GM23338 (cell line): Measurements from ENCODE around the gene ZNF71.

Source experiments
- CREB1 ChIP-seq: fragments of 250-450 bp; sonication (Bioruptor Pico); IDR thresholded peaks from 2 replicates; pipeline ENCODE4 v1.5.0; 2020; ENCODE audit warnings: low read depth, mild to moderate bottlenecking, moderate library complexity
- EZH2 ChIP-seq: fragments of 200-600 bp; sonication (generic); IDR thresholded peaks from one replicate; pipeline ENCODE4 v1.8.0; 2017; ENCODE audit warnings: antibody characterized with exemption, mild to moderate bottlenecking, low read depth; ENCODE audit not compliant: unreplicated experiment
- EZH2phosphoT487 ChIP-seq: fragments of 200-600 bp; sonication (generic); IDR thresholded peaks from one replicate; pipeline ENCODE4 v1.8.1; 2018; ENCODE audit warnings: antibody characterized with exemption; ENCODE audit not compliant: unreplicated experiment
- JUNB ChIP-seq: IDR thresholded peaks from one replicate; pipeline ENCODE4 v1.6.1; 2016; ENCODE audit warnings: antibody characterized with exemption; ENCODE audit not compliant: unreplicated experiment
- NANOG ChIP-seq: IDR thresholded peaks from 2 replicates; pipeline ENCODE4 v1.6.1; 2016; ENCODE audit warnings: antibody characterized with exemption, borderline replicate concordance
- POLR2AphosphoS5 ChIP-seq: IDR thresholded peaks from 2 replicates; pipeline ENCODE4 v1.6.1; 2016; ENCODE audit warnings: antibody characterized with exemption, low read depth
- STAT1 ChIP-seq: IDR thresholded peaks from one replicate; pipeline ENCODE4 v1.6.1; 2016; ENCODE audit warnings: antibody characterized with exemption; ENCODE audit not compliant: unreplicated experiment
- ZNF114 ChIP-seq: fragments of 250-450 bp; sonication (Bioruptor Pico); IDR thresholded peaks from 2 replicates; pipeline ENCODE4 v1.5.0; 2020; ENCODE audit warnings: mild to moderate bottlenecking, moderate library complexity
- ZNF331 ChIP-seq: fragments of 250-450 bp; sonication (Bioruptor Pico); IDR thresholded peaks from 2 replicates; pipeline ENCODE4 v1.5.0; 2020; ENCODE audit warnings: low read depth, mild to moderate bottlenecking, moderate library complexity
- TF ChIP-seq, protein P1 (sequence below), 2 experiments: fragments of 200-600 bp in 1 of 2; sonication (generic) in 1 of 2; conservative IDR thresholded peaks; 2 replicates each; pipeline versions ENCODE4 v1.5.1 to v1.6.1; 2016 to 2017; ENCODE audit warnings: antibody characterized with exemption in 2 of 2, low read depth in 2 of 2, mild to moderate bottlenecking in 2 of 2, moderate library complexity in 1 of 2
- TF ChIP-seq, protein P2 (sequence below): IDR thresholded peaks from one replicate; pipeline ENCODE4 v1.6.1; 2018; ENCODE audit warnings: antibody characterized with exemption; ENCODE audit not compliant: unreplicated experiment
- TF ChIP-seq, protein P3 (sequence below): IDR thresholded peaks from 2 replicates; pipeline ENCODE4 v1.6.1; 2016; ENCODE audit warnings: antibody characterized with exemption
- TF ChIP-seq, protein P4 (sequence below): fragments of 250-450 bp; sonication (Bioruptor Pico); IDR thresholded peaks from 2 replicates; pipeline ENCODE4 v1.5.0; 2020; ENCODE audit warnings: mild to moderate bottlenecking, moderate library complexity

DNA sequence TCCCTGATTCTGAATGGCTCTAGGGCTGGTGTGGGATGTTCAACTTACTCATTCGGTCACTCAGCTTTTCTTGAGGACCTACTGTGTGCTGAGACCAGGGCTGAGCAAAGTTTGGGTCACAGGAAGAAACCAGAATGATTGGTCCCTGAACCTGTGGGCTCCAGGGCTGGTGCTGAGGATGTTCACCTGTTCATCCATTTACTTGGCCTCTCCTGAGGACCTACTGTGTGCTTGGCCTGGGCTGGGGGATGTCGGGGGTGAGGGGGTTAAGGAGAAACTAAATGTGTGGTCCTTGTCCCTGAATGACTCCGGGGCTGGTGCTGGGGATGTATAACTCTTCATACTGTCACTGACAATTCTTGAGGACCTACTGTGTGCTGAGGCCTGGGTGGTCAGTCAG, 66.1 kb downstream of the ZNF71 start:
- TF ChIP-seq EZH2, result no peak
- TF ChIP-seq POLR2AphosphoS5, result no peak
- TF ChIP-seq, protein P1, sequence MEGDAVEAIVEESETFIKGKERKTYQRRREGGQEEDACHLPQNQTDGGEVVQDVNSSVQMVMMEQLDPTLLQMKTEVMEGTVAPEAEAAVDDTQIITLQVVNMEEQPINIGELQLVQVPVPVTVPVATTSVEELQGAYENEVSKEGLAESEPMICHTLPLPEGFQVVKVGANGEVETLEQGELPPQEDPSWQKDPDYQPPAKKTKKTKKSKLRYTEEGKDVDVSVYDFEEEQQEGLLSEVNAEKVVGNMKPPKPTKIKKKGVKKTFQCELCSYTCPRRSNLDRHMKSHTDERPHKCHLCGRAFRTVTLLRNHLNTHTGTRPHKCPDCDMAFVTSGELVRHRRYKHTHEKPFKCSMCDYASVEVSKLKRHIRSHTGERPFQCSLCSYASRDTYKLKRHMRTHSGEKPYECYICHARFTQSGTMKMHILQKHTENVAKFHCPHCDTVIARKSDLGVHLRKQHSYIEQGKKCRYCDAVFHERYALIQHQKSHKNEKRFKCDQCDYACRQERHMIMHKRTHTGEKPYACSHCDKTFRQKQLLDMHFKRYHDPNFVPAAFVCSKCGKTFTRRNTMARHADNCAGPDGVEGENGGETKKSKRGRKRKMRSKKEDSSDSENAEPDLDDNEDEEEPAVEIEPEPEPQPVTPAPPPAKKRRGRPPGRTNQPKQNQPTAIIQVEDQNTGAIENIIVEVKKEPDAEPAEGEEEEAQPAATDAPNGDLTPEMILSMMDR (conservative IDR thresholded peaks at IDR 0.05; ENCODE audit: low read depth in 2 of 2), result no peak
- TF ChIP-seq, protein P2, sequence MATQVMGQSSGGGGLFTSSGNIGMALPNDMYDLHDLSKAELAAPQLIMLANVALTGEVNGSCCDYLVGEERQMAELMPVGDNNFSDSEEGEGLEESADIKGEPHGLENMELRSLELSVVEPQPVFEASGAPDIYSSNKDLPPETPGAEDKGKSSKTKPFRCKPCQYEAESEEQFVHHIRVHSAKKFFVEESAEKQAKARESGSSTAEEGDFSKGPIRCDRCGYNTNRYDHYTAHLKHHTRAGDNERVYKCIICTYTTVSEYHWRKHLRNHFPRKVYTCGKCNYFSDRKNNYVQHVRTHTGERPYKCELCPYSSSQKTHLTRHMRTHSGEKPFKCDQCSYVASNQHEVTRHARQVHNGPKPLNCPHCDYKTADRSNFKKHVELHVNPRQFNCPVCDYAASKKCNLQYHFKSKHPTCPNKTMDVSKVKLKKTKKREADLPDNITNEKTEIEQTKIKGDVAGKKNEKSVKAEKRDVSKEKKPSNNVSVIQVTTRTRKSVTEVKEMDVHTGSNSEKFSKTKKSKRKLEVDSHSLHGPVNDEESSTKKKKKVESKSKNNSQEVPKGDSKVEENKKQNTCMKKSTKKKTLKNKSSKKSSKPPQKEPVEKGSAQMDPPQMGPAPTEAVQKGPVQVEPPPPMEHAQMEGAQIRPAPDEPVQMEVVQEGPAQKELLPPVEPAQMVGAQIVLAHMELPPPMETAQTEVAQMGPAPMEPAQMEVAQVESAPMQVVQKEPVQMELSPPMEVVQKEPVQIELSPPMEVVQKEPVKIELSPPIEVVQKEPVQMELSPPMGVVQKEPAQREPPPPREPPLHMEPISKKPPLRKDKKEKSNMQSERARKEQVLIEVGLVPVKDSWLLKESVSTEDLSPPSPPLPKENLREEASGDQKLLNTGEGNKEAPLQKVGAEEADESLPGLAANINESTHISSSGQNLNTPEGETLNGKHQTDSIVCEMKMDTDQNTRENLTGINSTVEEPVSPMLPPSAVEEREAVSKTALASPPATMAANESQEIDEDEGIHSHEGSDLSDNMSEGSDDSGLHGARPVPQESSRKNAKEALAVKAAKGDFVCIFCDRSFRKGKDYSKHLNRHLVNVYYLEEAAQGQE, result no peak
- TF ChIP-seq, protein P3, sequence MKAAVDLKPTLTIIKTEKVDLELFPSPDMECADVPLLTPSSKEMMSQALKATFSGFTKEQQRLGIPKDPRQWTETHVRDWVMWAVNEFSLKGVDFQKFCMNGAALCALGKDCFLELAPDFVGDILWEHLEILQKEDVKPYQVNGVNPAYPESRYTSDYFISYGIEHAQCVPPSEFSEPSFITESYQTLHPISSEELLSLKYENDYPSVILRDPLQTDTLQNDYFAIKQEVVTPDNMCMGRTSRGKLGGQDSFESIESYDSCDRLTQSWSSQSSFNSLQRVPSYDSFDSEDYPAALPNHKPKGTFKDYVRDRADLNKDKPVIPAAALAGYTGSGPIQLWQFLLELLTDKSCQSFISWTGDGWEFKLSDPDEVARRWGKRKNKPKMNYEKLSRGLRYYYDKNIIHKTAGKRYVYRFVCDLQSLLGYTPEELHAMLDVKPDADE, result no peak
- no peak for TF ChIP-seq ZNF114 (CRISPR knock-in tag)
- no peak for TF ChIP-seq CREB1 (CRISPR knock-in tag)
- no peak for TF ChIP-seq EZH2phosphoT487
- TF ChIP-seq JUNB, result no peak
- no peak for TF ChIP-seq NANOG
- TF ChIP-seq ZNF331 (CRISPR knock-in tag), result no peak
- TF ChIP-seq, protein P4, sequence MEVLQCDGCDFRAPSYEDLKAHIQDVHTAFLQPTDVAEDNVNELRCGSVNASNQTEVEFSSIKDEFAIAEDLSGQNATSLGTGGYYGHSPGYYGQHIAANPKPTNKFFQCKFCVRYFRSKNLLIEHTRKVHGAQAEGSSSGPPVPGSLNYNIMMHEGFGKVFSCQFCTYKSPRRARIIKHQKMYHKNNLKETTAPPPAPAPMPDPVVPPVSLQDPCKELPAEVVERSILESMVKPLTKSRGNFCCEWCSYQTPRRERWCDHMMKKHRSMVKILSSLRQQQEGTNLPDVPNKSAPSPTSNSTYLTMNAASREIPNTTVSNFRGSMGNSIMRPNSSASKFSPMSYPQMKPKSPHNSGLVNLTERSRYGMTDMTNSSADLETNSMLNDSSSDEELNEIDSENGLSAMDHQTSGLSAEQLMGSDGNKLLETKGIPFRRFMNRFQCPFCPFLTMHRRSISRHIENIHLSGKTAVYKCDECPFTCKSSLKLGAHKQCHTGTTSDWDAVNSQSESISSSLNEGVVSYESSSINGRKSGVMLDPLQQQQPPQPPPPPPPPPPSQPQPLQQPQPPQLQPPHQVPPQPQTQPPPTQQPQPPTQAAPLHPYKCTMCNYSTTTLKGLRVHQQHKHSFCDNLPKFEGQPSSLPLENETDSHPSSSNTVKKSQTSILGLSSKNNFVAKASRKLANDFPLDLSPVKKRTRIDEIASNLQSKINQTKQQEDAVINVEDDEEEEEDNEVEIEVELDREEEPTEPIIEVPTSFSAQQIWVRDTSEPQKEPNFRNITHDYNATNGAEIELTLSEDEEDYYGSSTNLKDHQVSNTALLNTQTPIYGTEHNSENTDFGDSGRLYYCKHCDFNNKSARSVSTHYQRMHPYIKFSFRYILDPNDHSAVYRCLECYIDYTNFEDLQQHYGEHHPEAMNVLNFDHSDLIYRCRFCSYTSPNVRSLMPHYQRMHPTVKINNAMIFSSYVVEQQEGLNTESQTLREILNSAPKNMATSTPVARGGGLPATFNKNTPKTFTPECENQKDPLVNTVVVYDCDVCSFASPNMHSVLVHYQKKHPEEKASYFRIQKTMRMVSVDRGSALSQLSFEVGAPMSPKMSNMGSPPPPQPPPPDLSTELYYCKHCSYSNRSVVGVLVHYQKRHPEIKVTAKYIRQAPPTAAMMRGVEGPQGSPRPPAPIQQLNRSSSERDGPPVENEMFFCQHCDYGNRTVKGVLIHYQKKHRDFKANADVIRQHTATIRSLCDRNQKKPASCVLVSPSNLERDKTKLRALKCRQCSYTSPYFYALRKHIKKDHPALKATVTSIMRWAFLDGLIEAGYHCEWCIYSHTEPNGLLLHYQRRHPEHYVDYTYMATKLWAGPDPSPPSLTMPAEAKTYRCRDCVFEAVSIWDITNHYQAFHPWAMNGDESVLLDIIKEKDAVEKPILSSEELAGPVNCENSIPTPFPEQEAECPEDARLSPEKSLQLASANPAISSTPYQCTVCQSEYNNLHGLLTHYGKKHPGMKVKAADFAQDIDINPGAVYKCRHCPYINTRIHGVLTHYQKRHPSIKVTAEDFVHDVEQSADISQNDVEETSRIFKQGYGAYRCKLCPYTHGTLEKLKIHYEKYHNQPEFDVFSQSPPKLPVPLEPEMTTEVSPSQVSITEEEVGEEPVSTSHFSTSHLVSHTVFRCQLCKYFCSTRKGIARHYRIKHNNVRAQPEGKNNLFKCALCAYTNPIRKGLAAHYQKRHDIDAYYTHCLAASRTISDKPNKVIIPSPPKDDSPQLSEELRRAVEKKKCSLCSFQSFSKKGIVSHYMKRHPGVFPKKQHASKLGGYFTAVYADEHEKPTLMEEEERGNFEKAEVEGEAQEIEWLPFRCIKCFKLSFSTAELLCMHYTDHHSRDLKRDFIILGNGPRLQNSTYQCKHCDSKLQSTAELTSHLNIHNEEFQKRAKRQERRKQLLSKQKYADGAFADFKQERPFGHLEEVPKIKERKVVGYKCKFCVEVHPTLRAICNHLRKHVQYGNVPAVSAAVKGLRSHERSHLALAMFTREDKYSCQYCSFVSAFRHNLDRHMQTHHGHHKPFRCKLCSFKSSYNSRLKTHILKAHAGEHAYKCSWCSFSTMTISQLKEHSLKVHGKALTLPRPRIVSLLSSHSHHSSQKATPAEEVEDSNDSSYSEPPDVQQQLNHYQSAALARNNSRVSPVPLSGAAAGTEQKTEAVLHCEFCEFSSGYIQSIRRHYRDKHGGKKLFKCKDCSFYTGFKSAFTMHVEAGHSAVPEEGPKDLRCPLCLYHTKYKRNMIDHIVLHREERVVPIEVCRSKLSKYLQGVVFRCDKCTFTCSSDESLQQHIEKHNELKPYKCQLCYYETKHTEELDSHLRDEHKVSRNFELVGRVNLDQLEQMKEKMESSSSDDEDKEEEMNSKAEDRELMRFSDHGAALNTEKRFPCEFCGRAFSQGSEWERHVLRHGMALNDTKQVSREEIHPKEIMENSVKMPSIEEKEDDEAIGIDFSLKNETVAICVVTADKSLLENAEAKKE (CRISPR knock-in tag), result no peak
- no peak for TF ChIP-seq STAT1
